GM12864 (cell line): ENCODE data around the gene TNFAIP3.

Experiments
- DNase-seq: peaks from one replicate; pipeline ENCODE4 v3.0.0-alpha.2; 2011; ENCODE audit warnings: low read depth
- H3K4me3 ChIP-seq: 2 replicates; pipeline ENCODE4 v1.5.1; 2011; ENCODE audit warnings: mild to moderate bottlenecking, low read depth, low read length, control low read depth
- CTCF ChIP-seq: IDR thresholded peaks from 2 replicates; pipeline ENCODE4 v1.5.1; 2011; ENCODE audit warnings: low read depth, mild to moderate bottlenecking, moderate library complexity, low read length, control low read depth, inconsistent platforms; ENCODE audit errors: missing control alignments

TNFAIP3 gene

GRCh38 chr6:137903933-137904821, 37.1 kb downstream of the TNFAIP3 start:
- DNase-seq, result peak; percentile 66
- peak overlapping the region; percentile 6; the same call in 1 of the 2 replicates for H3K4me3 ChIP-seq
- no peak for TF ChIP-seq CTCF

GRCh38 chr6:137904822-137905617, 38.0 kb downstream of the TNFAIP3 start:
- peak overlapping the region; percentile 36; the same call in 1 of the 2 replicates for H3K4me3 ChIP-seq

GRCh38 chr6:137906020-137906472, 39.0 kb downstream of the TNFAIP3 start:
- no peak for TF ChIP-seq CTCF
- DNase-seq, result no peak
- H3K4me3 ChIP-seq, result peak overlapping the region; percentile 24; the same call in 1 of the 2 replicates

More at GRCh38 chr6:137904822-137905617, 38.0 kb downstream of the TNFAIP3 start:
- no peak for DNase-seq
- no peak for TF ChIP-seq CTCF

GRCh38 chr6:137907170-137907569, 40.1 kb downstream of the TNFAIP3 start:
- H3K4me3 ChIP-seq, result no peak overlapping the region
- DNase-seq, result no peak
- TF ChIP-seq CTCF, result no peak

GRCh38 chr6:137909533-137909932, 42.5 kb downstream of the TNFAIP3 start:
- H3K4me3 ChIP-seq, result no peak overlapping the region; the same call in 1 of the 2 replicates
- no peak for TF ChIP-seq CTCF
- DNase-seq, result no peak

- H3K4me3 ChIP-seq, result no peak overlapping the region
- TF ChIP-seq CTCF, result no peak
- DNase-seq, result no peak
These were observed 43.4 kb downstream of the TNFAIP3 start for GRCh38 chr6:137910424-137910834.
